ENCODE results near the gene MRPS10. TPM values are rescaled to one million over a fixed set of nuclear protein-coding genes. Genes with fewer than 3 reads are reported as not detected.
A peak's percentile ranks its signal among the peaks of the same experiment; 100 is the strongest.

The MRPS10 gene
- total RNA-seq, 2 donors from 2014 or later = 24.9 to 30.6 TPM

DNA sequence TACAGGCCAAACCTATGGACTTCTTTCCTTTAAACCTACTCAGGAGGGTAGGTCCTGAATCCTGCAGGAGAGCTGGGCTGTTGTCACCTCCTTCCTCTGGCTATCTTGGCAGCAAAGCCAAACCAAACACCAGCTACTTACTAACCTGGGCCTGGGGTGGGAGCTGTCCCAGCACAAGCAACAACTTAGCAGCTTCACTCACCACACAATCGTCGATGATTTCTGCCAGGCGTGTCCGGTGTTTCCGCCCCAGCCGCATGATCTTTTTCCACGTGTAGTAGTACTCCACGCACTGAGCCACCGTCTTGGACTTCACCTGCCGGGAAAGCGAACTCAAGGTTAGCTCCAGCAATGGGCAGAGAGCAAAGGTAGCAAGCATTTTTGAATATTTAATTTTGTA, 25.4 kb upstream of the MRPS10 start:
- DNase-seq = no peak
- ATAC-seq = no peak
- intact Hi-C loops (cut with DNase I, micrococcal nuclease) = no loop called here

- intact Hi-C loops (cut with DNase I, micrococcal nuclease) = no loop called here
- DNase-seq = no peak
- ATAC-seq = no peak
Measured at GRCh38 chr6:42241915-42242314, 24.3 kb upstream of the MRPS10 start.

GRCh38 chr6:42239736-42240375, 22.2 kb upstream of the MRPS10 start:
- no peak for DNase-seq
- intact Hi-C loops (cut with DNase I, micrococcal nuclease) = no loop called here
- ATAC-seq = peak; percentile 74

- no peak for DNase-seq
- intact Hi-C loops (cut with DNase I, micrococcal nuclease) = no loop called here
- no peak for ATAC-seq
Measured at GRCh38 chr6:42239333-42239732, 21.7 kb upstream of the MRPS10 start.

DNA sequence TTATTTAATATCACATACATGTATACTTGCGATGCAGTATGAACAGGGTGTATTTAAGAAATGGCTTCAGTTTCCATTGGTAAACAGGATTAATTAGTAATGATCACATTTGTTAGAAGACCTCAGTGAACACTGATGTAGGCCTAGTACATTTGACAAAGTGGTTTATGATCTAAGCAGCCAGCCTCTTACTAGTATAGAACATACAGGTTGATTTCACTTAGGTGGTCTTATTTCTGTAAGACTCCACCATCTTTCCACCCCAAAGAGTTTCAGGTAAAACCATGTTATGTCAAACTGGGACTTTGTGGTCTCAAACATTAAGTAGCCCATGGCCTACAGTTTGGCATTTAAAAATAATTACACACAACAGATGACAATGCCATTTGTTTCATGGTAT, 20.2 kb upstream of the MRPS10 start:
- DNase-seq = no peak
- no peak for ATAC-seq
- intact Hi-C loops (cut with DNase I, micrococcal nuclease) = no loop called here

DNA sequence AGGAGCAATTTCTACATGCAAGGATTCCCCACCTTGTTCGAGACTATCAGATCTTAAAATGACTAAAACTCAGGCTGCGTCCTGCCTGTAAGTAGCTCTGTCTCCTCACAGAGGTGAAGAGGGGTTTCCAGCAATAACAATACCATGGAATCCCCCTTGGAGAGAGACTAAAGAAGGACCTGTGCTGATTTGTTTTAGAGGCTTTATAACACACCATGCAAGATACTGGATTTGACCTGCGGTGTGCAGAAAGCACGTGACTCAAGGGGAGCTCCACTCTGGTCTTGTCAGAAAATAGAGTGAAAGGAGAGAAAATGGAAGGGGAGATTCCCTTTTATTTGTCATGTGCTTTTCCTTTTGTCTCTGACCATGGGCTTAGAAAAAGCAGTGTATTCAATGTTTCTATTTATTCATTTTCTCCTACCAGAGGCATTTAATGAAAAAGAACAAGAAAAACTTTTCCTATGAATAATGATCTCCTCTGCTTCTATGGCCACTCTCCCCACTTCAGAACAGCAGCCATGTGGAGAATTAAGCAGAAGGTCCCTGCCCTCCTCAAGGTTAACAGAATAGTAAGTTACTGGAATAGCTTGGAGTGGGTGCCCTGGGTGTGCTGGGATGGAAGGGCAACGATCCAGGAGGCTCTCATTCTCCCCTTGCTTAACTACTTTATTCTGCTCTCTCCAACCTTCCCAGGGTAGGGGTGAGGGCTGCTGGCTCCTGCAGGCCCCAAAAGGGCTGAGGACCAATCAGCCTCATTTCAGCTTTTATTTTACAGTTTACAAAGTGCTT, 19.2 kb upstream of the MRPS10 start:
- DNase-seq (no peak), ATAC-seq (no peak)
- intact Hi-C loops (cut with DNase I, micrococcal nuclease) = no loop called here

- ATAC-seq = no peak
- DNase-seq = no peak
- intact Hi-C loops (cut with DNase I, micrococcal nuclease) = no loop called here
Measured at GRCh38 chr6:42236030-42236429, 18.4 kb upstream of the MRPS10 start.

DNA sequence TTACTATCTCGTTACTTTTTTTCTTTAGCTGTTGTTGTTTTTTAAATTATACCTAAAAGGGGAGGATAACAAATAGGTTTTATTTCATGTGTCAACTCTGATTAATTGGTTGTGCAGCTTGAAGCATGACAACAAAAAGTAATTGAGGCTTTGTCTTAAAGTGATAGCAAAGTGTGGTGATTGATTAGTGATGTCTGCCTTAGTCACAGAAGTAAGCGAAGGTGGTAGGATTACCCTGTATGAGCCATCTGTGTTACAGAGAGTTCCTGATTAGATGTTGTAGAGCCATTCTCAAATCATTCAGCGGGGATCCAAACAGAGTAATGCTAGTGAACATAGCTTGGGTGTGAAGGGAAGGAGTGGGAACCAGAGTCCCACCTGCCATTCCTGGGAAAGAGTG, 14.4 kb upstream of the MRPS10 start:
- intact Hi-C loops (cut with DNase I, micrococcal nuclease) = no loop called here
- DNase-seq = no peak
- ATAC-seq = no peak

- ATAC-seq (no peak), DNase-seq (no peak)
- intact Hi-C loops (cut with DNase I, micrococcal nuclease) = no loop called here
Measured at GRCh38 chr6:42230345-42231321, 13.0 kb upstream of the MRPS10 start.

GRCh38 chr6:42229506-42230119, 12.0 kb upstream of the MRPS10 start:
- no peak for DNase-seq
- ATAC-seq = no peak
- intact Hi-C loops (cut with DNase I, micrococcal nuclease) = no loop called here

DNA sequence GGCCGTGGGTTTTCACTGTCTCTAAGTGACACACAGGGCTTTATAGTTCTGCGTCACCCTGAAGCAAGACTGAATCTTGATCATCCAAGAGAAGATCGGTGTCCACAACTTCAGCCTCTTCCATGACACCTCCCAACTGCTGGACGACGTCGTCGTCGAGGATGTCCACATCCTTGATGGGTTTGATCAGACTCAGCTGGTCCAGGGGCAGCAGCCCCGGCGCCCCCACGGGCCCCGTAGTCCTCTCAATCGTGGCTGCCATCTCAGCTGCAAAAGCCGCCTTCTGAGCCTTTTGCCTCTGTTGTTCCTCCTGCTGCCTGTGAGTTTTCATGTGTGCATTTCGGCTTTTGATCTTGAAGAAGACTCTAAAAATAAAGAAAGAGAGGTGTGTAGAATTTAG, 10.6 kb upstream of the MRPS10 start:
- intact Hi-C loops (cut with DNase I, micrococcal nuclease) = no loop called here
- DNase-seq = no peak
- no peak for ATAC-seq

- intact Hi-C loops (cut with DNase I, micrococcal nuclease) = no loop called here
- DNase-seq = no peak
- peak; percentile 3 for ATAC-seq
Measured at GRCh38 chr6:42227173-42227850, 9.7 kb upstream of the MRPS10 start.

DNA sequence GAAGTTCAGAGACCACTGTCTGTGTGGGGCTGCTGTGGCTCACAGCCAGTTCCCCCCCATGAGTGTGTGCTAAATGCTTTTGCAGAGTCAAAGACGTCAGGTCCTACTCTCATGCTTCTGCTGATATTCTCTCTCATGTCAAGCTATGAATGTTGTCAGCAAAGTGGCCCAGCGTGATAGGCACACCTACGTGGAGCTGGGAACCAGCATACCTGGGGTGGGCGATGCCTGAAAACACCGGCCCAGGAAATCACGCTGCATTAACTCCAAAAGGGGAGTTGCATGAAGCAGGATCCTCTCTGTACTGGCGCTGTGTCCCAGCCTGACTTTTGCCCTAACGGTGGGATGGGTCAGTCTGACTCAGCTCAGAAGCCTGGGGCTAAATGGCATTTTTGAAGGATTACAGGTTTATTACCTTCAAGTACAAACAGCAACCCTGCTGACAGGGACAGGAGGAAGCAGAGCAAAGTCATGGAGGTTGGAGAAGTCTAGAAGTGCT, 9.0 kb upstream of the MRPS10 start:
- intact Hi-C loops (cut with DNase I, micrococcal nuclease) = no loop called here
- DNase-seq (peak; percentile 56 to 80), ATAC-seq (peak; percentile 81)

GRCh38 chr6:42226161-42226611, 8.5 kb upstream of the MRPS10 start:
- DNase-seq = no peak
- peak; percentile 46 for ATAC-seq
- intact Hi-C loops (cut with DNase I, micrococcal nuclease) = no loop called here

GRCh38 chr6:42225419-42225818, 7.8 kb upstream of the MRPS10 start:
- no peak for ATAC-seq
- no peak for DNase-seq
- intact Hi-C loops (cut with DNase I, micrococcal nuclease) = no loop called here

- intact Hi-C loops (cut with DNase I, micrococcal nuclease) = no loop called here
- DNase-seq = no peak
- ATAC-seq = no peak
Measured at GRCh38 chr6:42225029-42225339, 7.3 kb upstream of the MRPS10 start.

DNA sequence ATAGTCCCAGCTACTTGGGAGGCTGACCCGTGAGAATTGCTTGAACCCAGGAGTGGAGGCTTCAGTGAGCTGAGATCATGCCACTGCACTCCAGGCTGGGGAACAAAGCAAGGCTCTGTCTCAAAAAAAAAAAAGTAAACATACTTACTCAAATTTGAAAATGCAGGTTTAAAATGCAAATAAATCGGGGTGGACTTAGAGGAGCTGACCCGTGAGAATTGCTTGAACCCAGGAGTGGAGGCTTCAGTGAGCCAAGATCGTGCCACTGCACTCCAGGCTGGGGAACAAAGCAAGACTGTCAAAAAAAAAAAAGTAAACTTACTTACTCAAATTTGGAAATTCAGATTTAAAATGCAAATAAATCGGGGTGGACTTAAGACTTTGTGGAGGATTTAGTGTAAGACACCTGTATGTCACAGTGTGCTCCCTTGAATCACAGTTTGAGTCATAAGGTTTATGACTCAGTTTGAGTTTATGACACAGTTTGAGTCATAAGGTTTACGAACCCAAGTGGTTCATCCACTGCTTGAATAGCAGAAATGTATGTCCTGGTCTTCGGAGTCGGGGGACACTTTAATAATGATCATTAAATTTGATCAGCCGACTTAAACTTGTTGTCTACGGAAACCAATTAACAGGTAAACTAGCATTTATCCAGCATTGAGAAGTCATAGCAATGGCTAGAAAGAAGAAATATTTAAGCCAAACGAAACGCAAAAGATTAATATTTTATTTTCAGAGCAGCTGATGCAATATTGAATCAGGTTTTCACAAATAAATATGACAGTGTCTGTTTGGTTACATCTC, 6.8 kb upstream of the MRPS10 start:
- peak; percentile 70 for ATAC-seq
- intact Hi-C loops (cut with DNase I, micrococcal nuclease) = no loop called here
- no peak for DNase-seq

GRCh38 chr6:42222448-42222847, 4.8 kb upstream of the MRPS10 start:
- intact Hi-C loops (cut with DNase I, micrococcal nuclease) = no loop called here
- DNase-seq = no peak
- no peak for ATAC-seq
